ENCODE results near the gene HOXC12.

HOXC12 gene

GRCh38 chr12:54007538-54008259, 53.0 kb downstream of the HOXC12 start:
- DNase-seq (ENCODE audit: low read depth in 2 of 2): no peak

GRCh38 chr12:54008260-54008552, 53.5 kb downstream of the HOXC12 start:
- DNase-seq (ENCODE audit: low read depth in 2 of 2): no peak
